NCI-H2029 (cell line): ENCODE data around the gene SH2D4B.
A peak's percentile ranks its signal among the peaks of the same experiment; 100 is the strongest.

Experiments used
- DNase-seq: peaks from one replicate; lab custom pipeline; 2025; lab: John Stamatoyannopoulos, UW

Gene SH2D4B

GRCh38 chr10:80590585-80591125, 53.0 kb downstream of the SH2D4B start:
- DNase-seq = no peak

- DNase-seq = no peak
Observed at GRCh38 chr10:80596391-80597257, 58.9 kb downstream of the SH2D4B start.

GRCh38 chr10:80598084-80598798, 60.5 kb downstream of the SH2D4B start:
- DNase-seq = no peak

- no peak for DNase-seq
Observed at GRCh38 chr10:80598951-80599350, 61.2 kb downstream of the SH2D4B start.

- DNase-seq = peak; percentile 23
Observed at GRCh38 chr10:80599424-80599847, 61.7 kb downstream of the SH2D4B start.

GRCh38 chr10:80600256-80600655, 62.6 kb downstream of the SH2D4B start:
- DNase-seq = no peak

GRCh38 chr10:80602881-80603280, 65.2 kb downstream of the SH2D4B start:
- DNase-seq = no peak

GRCh38 chr10:80603516-80603915, 65.8 kb downstream of the SH2D4B start:
- DNase-seq = no peak

GRCh38 chr10:80608706-80609105, 71.0 kb downstream of the SH2D4B start:
- no peak for DNase-seq

- DNase-seq = no peak
Observed at GRCh38 chr10:80609331-80609730, 71.6 kb downstream of the SH2D4B start.

- no peak for DNase-seq
Observed at GRCh38 chr10:80611481-80612185, 73.9 kb downstream of the SH2D4B start.

- DNase-seq = no peak
Observed at GRCh38 chr10:80612261-80612660, 74.6 kb downstream of the SH2D4B start.

GRCh38 chr10:80613466-80614170, 75.9 kb downstream of the SH2D4B start:
- no peak for DNase-seq

GRCh38 chr10:80614576-80615416, 77.1 kb downstream of the SH2D4B start:
- DNase-seq = no peak

- no peak for DNase-seq
Observed at GRCh38 chr10:80617807-80618206, 80.1 kb downstream of the SH2D4B start.

- DNase-seq = no peak
Observed at GRCh38 chr10:80619036-80619435, 81.3 kb downstream of the SH2D4B start.

- DNase-seq = no peak
Observed at GRCh38 chr10:80622153-80622552, 84.5 kb downstream of the SH2D4B start.

GRCh38 chr10:80630324-80630723, 92.6 kb downstream of the SH2D4B start:
- no peak for DNase-seq

GRCh38 chr10:80632742-80633141, 95.0 kb downstream of the SH2D4B start:
- no peak for DNase-seq

GRCh38 chr10:80633383-80633860, 95.7 kb downstream of the SH2D4B start:
- DNase-seq = no peak

GRCh38 chr10:80633910-80634309, 96.2 kb downstream of the SH2D4B start:
- no peak for DNase-seq
